K562 (cell line): ENCODE data around the gene TAS2R41. TPM values are rescaled to one million over a fixed set of nuclear protein-coding genes. Genes with fewer than 3 reads are reported as not detected.

Experiments used
- ATAC-seq: fragments of 200-7000 bp; cut with Tn5 transposase; 3 replicates; pipeline ENCODE4 v1.9.1; 2020; ENCODE audit warnings: moderate library complexity
- BruUV-seq: library from RNA; stranded (reverse); fragments of 400-500 nt; replicated peaks from 2 replicates; lab custom pipeline; 2021; lab: Mats Ljungman, UMichigan
- CTCF ChIA-PET: fragments of 300-600 bp; formaldehyde crosslinking; extraction: SDS; loops from one replicate; lab custom pipeline; 2021; ENCODE audit warnings: low intra/inter-chr PET ratio; lab: Yijun Ruan, JAX
- POLR2A ChIA-PET: fragments of 300-600, 350-650 bp; sonication (Branson Sonifier 250); formaldehyde crosslinking; extraction: SDS; loops from one replicate; lab custom pipeline; 2021; ENCODE audit warnings: antibody characterized with exemption, inconsistent platforms; lab: Yijun Ruan, JAX
- DNase-seq, 4 experiments: peaks; one replicate each; pipeline versions ENCODE4 v3.0.0 to v3.0.0-alpha.2; 2011 to 2018; ENCODE audit warnings: low spot score in 3 of 4, mixed read lengths in 3 of 4; ENCODE audit errors: extremely low read depth in 1 of 4
- FAIRE-seq: peaks from 2 replicates; lab custom pipeline; 2011; peaks lifted over from hg19 to GRCh38; lab: Jason Lieb, UNC
- H2AFZ ChIP-seq: 2 replicates; pipeline ENCODE4 v1.6.0; 2011; ENCODE audit warnings: low read depth, low read length, control low read depth, inconsistent platforms
- H3K27ac ChIP-seq: fragments of 200-600 bp; 3 replicates; pipeline ENCODE4 v1.8.0; 2011; ENCODE audit warnings: low read depth, mild to moderate bottlenecking, control low read depth, inconsistent platforms, low read length, moderate library complexity, mixed read lengths; ENCODE audit errors: extremely low read depth
- H3K27me3 ChIP-seq, 2 experiments: fragments of 300-600 bp in 1 of 2; 2 replicates in 1 of 2; 3 replicates in 1 of 2; pipeline versions ENCODE4 v1.6.0 to v1.8.0; 2011; ENCODE audit warnings: inconsistent platforms in 2 of 2, low read length in 2 of 2, mild to moderate bottlenecking in 1 of 2, mixed read lengths in 1 of 2, moderate library complexity in 1 of 2; ENCODE audit not compliant: control insufficient read depth in 2 of 2, insufficient read depth in 2 of 2
- H3K36me3 ChIP-seq: fragments of 300-600 bp; 3 replicates; pipeline ENCODE4 v1.8.0; 2011; ENCODE audit warnings: mild to moderate bottlenecking, low read length, inconsistent platforms; ENCODE audit not compliant: control insufficient read depth, insufficient read depth
- H3K4me1 ChIP-seq, 2 experiments: fragments of 200-600 bp in 1 of 2; replicated peaks in 1 of 2; 2 replicates in 1 of 2; 3 replicates in 1 of 2; pipeline versions ENCODE4 v1.5.1 to v1.8.0; 2011; ENCODE audit warnings: inconsistent platforms in 2 of 2, low read length in 2 of 2, mild to moderate bottlenecking in 1 of 2, mixed read lengths in 1 of 2, moderate library complexity in 1 of 2; ENCODE audit not compliant: control insufficient read depth in 2 of 2, insufficient read depth in 2 of 2
- H3K4me2 ChIP-seq: 2 replicates; pipeline ENCODE4 v1.6.1; 2011; ENCODE audit warnings: low read length, control low read depth, inconsistent platforms, mixed read lengths; ENCODE audit not compliant: insufficient read depth
- H3K4me3 ChIP-seq: fragments of 200-600 bp; sonication (generic), shearing (Covaris generic); 2 replicates; pipeline ENCODE4 v1.5.1; 2016; ENCODE audit warnings: control low read depth, inconsistent platforms
- H3K79me2 ChIP-seq: fragments of 200-600 bp; 3 replicates; pipeline ENCODE4 v1.8.0; 2011; ENCODE audit warnings: low read length, inconsistent platforms; ENCODE audit not compliant: control insufficient read depth, insufficient read depth
- H3K9ac ChIP-seq, 2 experiments: 2 replicates each; pipeline versions ENCODE4 v1.6.0 to v1.6.1; 2011; ENCODE audit warnings: low read depth in 2 of 2, low read length in 2 of 2, control low read depth in 1 of 2, inconsistent platforms in 1 of 2, mild to moderate bottlenecking in 1 of 2, mixed read lengths in 1 of 2; ENCODE audit not compliant: insufficient read depth in 1 of 2
- H3K9me1 ChIP-seq: one replicate; pipeline ENCODE4 v1.6.0; 2011; ENCODE audit warnings: inconsistent platforms, mild to moderate bottlenecking, low read length, moderate library complexity; ENCODE audit not compliant: control insufficient read depth, insufficient read depth
- H3K9me3 ChIP-seq: replicated peaks from 2 replicates; pipeline ENCODE4 v1.5.1; 2011; ENCODE audit warnings: low read depth, low read length, inconsistent platforms; ENCODE audit not compliant: control insufficient read depth, insufficient read depth
- H4K20me1 ChIP-seq: replicated peaks from 2 replicates; pipeline ENCODE4 v1.6.1; 2011; ENCODE audit warnings: low read length, inconsistent platforms, mixed read lengths; ENCODE audit not compliant: control insufficient read depth, insufficient read depth
- ARHGAP35 ChIP-seq: fragments of 450-650 bp; IDR thresholded peaks from 2 replicates; pipeline ENCODE4 v1.6.1; 2018; ENCODE audit not compliant: partially characterized antibody
- CC2D1A ChIP-seq: fragments of 450-650 bp; IDR thresholded peaks from 2 replicates; pipeline ENCODE4 v1.6.1; 2017; ENCODE audit warnings: mild to moderate bottlenecking
- ETV5 ChIP-seq: sonication (generic); formaldehyde crosslinking; IDR thresholded peaks from 2 replicates; pipeline ENCODE4 v1.4.0; 2020; ENCODE audit warnings: low read depth, mild to moderate bottlenecking, missing genetic modification reagents
- GATAD2B ChIP-seq: fragments of 450-650 bp; IDR thresholded peaks from 2 replicates; pipeline ENCODE4 v1.6.1; 2017; ENCODE audit warnings: mild to moderate bottlenecking, borderline replicate concordance
- KHSRP ChIP-seq: fragments of 450-650 bp; IDR thresholded peaks from 2 replicates; pipeline ENCODE4 v1.6.1; 2017
- NCOA1 ChIP-seq: fragments of 450-650 bp; IDR thresholded peaks from 2 replicates; pipeline ENCODE4 v1.6.1; 2016; ENCODE audit warnings: low read depth
- NCOR1 ChIP-seq: fragments of 450-650 bp; IDR thresholded peaks from 2 replicates; pipeline ENCODE4 v1.6.1; 2016; ENCODE audit warnings: mild to moderate bottlenecking, moderate library complexity
- NR0B1 ChIP-seq: fragments of 450-650 bp; IDR thresholded peaks from one replicate; pipeline ENCODE4 v1.6.1; 2018; ENCODE audit warnings: mild to moderate bottlenecking, moderate library complexity; ENCODE audit not compliant: partially characterized antibody
- NR2C1 ChIP-seq, 2 experiments: fragments of 450-650 bp; IDR thresholded peaks; 2 replicates each; pipeline ENCODE4 v1.6.1; 2017; ENCODE audit warnings: mild to moderate bottlenecking in 2 of 2, antibody characterized with exemption in 1 of 2, inconsistent platforms in 1 of 2, missing compliant biosample characterization in 1 of 2, missing genetic modification characterization in 1 of 2
- PURB ChIP-seq: sonication (generic); formaldehyde crosslinking; IDR thresholded peaks from 2 replicates; pipeline ENCODE4 v1.9.0; 2021; ENCODE audit warnings: low read depth, mild to moderate bottlenecking, missing genetic modification reagents
- SETDB1 ChIP-seq: IDR thresholded peaks from one replicate; pipeline ENCODE4 v1.6.1; 2012; ENCODE audit warnings: low read length, control low read depth, inconsistent platforms
- SMAD2 ChIP-seq: fragments of 150-350 bp; IDR thresholded peaks from 2 replicates; pipeline ENCODE4 v1.6.1; 2014; ENCODE audit warnings: low read depth, mild to moderate bottlenecking, low read length
- ZNF134 ChIP-seq: fragments of 250-450 bp; sonication (Bioruptor Pico); conservative IDR thresholded peaks from 2 replicates; pipeline ENCODE4 v1.4.0; 2020
- ZNF696 ChIP-seq: fragments of 250-450 bp; sonication (Bioruptor Pico); conservative IDR thresholded peaks from 2 replicates; pipeline ENCODE4 v1.4.0; 2020; ENCODE audit warnings: mild to moderate bottlenecking, moderate library complexity
- WGBS: fragments of 100-300 bp; shearing (Covaris generic); methylation state at CpG from one replicate; pipeline ENCODE4 v1.1.6; 2016; ENCODE audit warnings: low coverage, mixed read lengths; ENCODE audit not compliant: insufficient coverage; ENCODE audit errors: missing lambda C conversion rate; 5-methylcytosine and 5-hydroxymethylcytosine counted together
- in situ Hi-C: fragments of 300-500 bp; cut with MboI; formaldehyde crosslinking; loops from 4 replicates; pipeline ENCODE4 v1.15.0; 2018; ENCODE audit warnings: inconsistent platforms, mixed read lengths
- intact Hi-C: fragments of 100-400 bp; cut with micrococcal nuclease; formaldehyde crosslinking; loops from 2 replicates; pipeline ENCODE4 v1.14.2; 2022
- polyA plus RNA-seq, 8 experiments: library from polyadenylated mRNA; depleted of rRNA in 4 of 8; stranded (reverse) in 5 of 8; unstranded in 3 of 8; fragments of >200 nt; fragmentation: Nextera tagmentation in 2 of 8; fragmentation: Illumina TruSeq in 1 of 8; extraction: Ambion mirVana in 2 of 8; extraction: Trizol in 1 of 8; gene quantifications; 2 replicates each; pipeline versions ENCODE4 v1.2.1 to v1.2.3, GENCODE V29; 2011 to 2014; ENCODE audit warnings: inconsistent platforms in 1 of 8, missing spikeins in 1 of 8
- total RNA-seq, 7 experiments: library from RNA; depleted of rRNA in 6 of 7; stranded (reverse); fragments of >200 nt in 6 of 7; fragmentation: Illumina TruSeq in 2 of 7; extraction: Trizol in 2 of 7; gene quantifications; 2 replicates each; pipeline versions ENCODE4 v1.2.1 to v1.2.3, GENCODE V29; 2011 to 2021; ENCODE audit warnings: low replicate concordance in 1 of 7
- TF ChIP-seq, protein P1 (sequence below): fragments of 450-650 bp; formaldehyde crosslinking; IDR thresholded peaks from 2 replicates; pipeline ENCODE4 v1.4.0; 2020; ENCODE audit warnings: mild to moderate bottlenecking, moderate library complexity
- TF ChIP-seq, protein P2 (sequence below), 2 experiments: fragments of 450-650 bp; conservative IDR thresholded peaks; 2 replicates each; pipeline ENCODE4 v1.6.1; 2017; ENCODE audit warnings: mild to moderate bottlenecking in 2 of 2, moderate library complexity in 2 of 2
- TF ChIP-seq, protein P3 (sequence below): fragments of 250-450 bp; sonication (Bioruptor Pico); IDR thresholded peaks from 2 replicates; pipeline ENCODE4 v1.5.0; 2022; ENCODE audit warnings: mild to moderate bottlenecking

The TAS2R41 gene
- total and polyA plus RNA-seq, 9 of the 15 experiments (the other 6 are each of a cell fraction or from before 2014, with no cell fraction given) = not detected

DNA sequence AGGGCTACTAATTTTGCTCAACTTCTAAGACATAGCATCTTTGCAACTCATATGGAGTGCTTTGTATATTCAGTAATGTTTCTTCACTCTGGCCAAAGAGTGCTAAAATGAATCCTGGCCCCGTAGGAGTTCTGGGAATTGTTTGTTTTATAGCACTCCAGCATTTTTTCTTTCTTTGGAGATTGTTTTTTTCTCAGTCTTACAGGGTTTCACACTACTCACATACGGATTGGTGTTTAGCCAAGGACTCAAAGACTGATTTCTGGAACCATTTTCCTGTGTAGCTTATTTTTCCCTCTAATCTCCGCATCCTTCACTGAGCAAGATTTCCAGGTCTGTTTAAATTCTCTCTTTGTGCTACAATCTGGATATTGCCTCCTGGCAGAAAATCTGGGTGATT is 6.4 kb downstream of the TAS2R41 start:
- Histone ChIP-seq H3K9me3 (no peaks in the 10 kb centered on the region), H3K79me2 (no peaks in the 10 kb centered on the region), H3K27me3 (peaks cover 0 to 8% of the 10 kb centered on the region in 2 experiments; a peak in 1 of 5 replicates), H3K4me3 (no peak overlapping the region), H3K27ac (no peak overlapping the region), H2AFZ (peak overlapping the region; percentile 18; the same call in 1 of the 2 replicates), H3K9me1 (no peaks in the 10 kb centered on the region), H4K20me1 (no peaks in the 10 kb centered on the region), H3K4me2 (no peak overlapping the region), H3K4me1 (no peaks in the 10 kb centered on the region), H3K9ac (no peak overlapping the region), H3K36me3 (no peaks in the 10 kb centered on the region)
- TF ChIP-seq CC2D1A = no peak
- TF ChIP-seq SMAD2 = no peak
- TF ChIP-seq GATAD2B = no peak
- TF ChIP-seq, protein P1, sequence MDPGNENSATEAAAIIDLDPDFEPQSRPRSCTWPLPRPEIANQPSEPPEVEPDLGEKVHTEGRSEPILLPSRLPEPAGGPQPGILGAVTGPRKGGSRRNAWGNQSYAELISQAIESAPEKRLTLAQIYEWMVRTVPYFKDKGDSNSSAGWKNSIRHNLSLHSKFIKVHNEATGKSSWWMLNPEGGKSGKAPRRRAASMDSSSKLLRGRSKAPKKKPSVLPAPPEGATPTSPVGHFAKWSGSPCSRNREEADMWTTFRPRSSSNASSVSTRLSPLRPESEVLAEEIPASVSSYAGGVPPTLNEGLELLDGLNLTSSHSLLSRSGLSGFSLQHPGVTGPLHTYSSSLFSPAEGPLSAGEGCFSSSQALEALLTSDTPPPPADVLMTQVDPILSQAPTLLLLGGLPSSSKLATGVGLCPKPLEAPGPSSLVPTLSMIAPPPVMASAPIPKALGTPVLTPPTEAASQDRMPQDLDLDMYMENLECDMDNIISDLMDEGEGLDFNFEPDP = no peak
- no peak for TF ChIP-seq NR0B1
- TF ChIP-seq, protein P2, sequence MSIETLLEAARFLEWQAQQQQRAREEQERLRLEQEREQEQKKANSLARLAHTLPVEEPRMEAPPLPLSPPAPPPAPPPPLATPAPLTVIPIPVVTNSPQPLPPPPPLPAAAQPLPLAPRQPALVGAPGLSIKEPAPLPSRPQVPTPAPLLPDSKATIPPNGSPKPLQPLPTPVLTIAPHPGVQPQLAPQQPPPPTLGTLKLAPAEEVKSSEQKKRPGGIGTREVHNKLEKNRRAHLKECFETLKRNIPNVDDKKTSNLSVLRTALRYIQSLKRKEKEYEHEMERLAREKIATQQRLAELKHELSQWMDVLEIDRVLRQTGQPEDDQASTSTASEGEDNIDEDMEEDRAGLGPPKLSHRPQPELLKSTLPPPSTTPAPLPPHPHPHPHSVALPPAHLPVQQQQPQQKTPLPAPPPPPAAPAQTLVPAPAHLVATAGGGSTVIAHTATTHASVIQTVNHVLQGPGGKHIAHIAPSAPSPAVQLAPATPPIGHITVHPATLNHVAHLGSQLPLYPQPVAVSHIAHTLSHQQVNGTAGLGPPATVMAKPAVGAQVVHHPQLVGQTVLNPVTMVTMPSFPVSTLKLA (conservative IDR thresholded peaks at IDR 0.05) = no peak
- TF ChIP-seq, protein P3, sequence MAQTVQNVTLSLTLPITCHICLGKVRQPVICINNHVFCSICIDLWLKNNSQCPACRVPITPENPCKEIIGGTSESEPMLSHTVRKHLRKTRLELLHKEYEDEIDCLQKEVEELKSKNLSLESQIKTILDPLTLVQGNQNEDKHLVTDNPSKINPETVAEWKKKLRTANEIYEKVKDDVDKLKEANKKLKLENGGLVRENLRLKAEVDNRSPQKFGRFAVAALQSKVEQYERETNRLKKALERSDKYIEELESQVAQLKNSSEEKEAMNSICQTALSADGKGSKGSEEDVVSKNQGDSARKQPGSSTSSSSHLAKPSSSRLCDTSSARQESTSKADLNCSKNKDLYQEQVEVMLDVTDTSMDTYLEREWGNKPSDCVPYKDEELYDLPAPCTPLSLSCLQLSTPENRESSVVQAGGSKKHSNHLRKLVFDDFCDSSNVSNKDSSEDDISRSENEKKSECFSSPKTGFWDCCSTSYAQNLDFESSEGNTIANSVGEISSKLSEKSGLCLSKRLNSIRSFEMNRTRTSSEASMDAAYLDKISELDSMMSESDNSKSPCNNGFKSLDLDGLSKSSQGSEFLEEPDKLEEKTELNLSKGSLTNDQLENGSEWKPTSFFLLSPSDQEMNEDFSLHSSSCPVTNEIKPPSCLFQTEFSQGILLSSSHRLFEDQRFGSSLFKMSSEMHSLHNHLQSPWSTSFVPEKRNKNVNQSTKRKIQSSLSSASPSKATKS (CRISPR knock-in tag) = no peak
- no peak for TF ChIP-seq ETV5 (CRISPR knock-in tag)
- TF ChIP-seq ZNF696 (CRISPR knock-in tag) = no peak
- TF ChIP-seq ARHGAP35 = no peak
- TF ChIP-seq ZNF134 (CRISPR knock-in tag) = no peak
- TF ChIP-seq NCOR1 = no peak
- TF ChIP-seq NR2C1 (IDR thresholded peaks at IDR 0.05) = no peak
- TF ChIP-seq NR2C1 (tag; IDR thresholded peaks at IDR 0.05) = no peak
- no peak for TF ChIP-seq PURB (CRISPR knock-in tag)
- TF ChIP-seq KHSRP = no peak
- TF ChIP-seq SETDB1 = no peak
- TF ChIP-seq NCOA1 = no peak
- ATAC-seq = no peak
- POLR2A ChIA-PET = interaction anchor here (0.7 kb wide), 1 partner anchor 9 kb away, joined by 3 read pairs; no protein-coding TSS in a partner anchor
- in situ Hi-C loops (no loop called here), intact Hi-C loops (no loop called here)
- FAIRE-seq = no peak
- no peak for DNase-seq
- WGBS = 34% methylated on average over 3 of the region's 3 CpGs
- CTCF ChIA-PET = no interaction called here
- BruUV-seq = no TSS peak
